Pancreas (tissue), 10 donors: Measurements from ENCODE around the gene ARID5B. TPM values are rescaled to one million over a fixed set of nuclear protein-coding genes. Genes with fewer than 3 reads are reported as not detected.
A peak's percentile ranks its signal among the peaks of the same experiment; 100 is the strongest.

Experiments
- ATAC-seq, 4 donors: fragments of 200-7000 bp; cut with Tn5 transposase; one replicate each; pipeline versions ENCODE4 v1.8.0 to v1.9.1; 2020; ENCODE audit warnings: mild to moderate bottlenecking in 4 of 4, moderate library complexity in 4 of 4
- DNase-seq, 6 donors: peaks; one replicate each; pipeline ENCODE4 v3.0.0-alpha.2; 2020
- FAIRE-seq: peaks from 2 replicates; lab custom pipeline; 2012; peaks lifted over from hg19 to GRCh38; lab: Jason Lieb, UNC
- H3K27ac ChIP-seq, 4 donors: fragments of 200-600 bp; sonication (generic); 1 replicate in 3 of 4; 2 replicates in 1 of 4; pipeline versions ENCODE4 v1.5.0 to v1.8.0; 2020
- H3K27me3 ChIP-seq, 4 donors: fragments of 200-600 bp; one replicate each; pipeline ENCODE4 v1.8.0; 2021
- H3K36me3 ChIP-seq, 3 donors: fragments of 200-600 bp; sonication (generic) in 1 of 3; one replicate each; pipeline versions ENCODE4 v1.5.0 to v1.8.0; 2020 to 2021
- H3K4me1 ChIP-seq, 3 donors: fragments of 200-600 bp; one replicate each; pipeline ENCODE4 v1.8.0; 2021
- H3K4me3 ChIP-seq, 4 donors: fragments of 200-600 bp; sonication (generic) in 2 of 4; one replicate each; pipeline versions ENCODE4 v1.5.0 to v1.8.0; 2020 to 2021
- H3K9me3 ChIP-seq, 4 donors: fragments of 200-600 bp; one replicate each; pipeline ENCODE4 v1.8.0; 2021
- CTCF ChIP-seq, 4 donors: fragments of 200-600 bp; sonication (generic) in 3 of 4; IDR thresholded peaks; one replicate each; pipeline versions ENCODE4 v1.5.0 to v1.8.0; 2021; ENCODE audit warnings: antibody characterized with exemption in 4 of 4
- WGBS, 2 donors: extraction: QIAGEN DNeasy Blood & Tissue Kit; methylation state at CpG; one replicate each; pipeline ENCODE4 v1.1.7; 2013; 5-methylcytosine and 5-hydroxymethylcytosine counted together
- intact Hi-C, 3 donors: fragments of 100-400 bp; cut with DNase I; formaldehyde crosslinking; loops; one replicate each; pipeline versions ENCODE4 v1.11.1 to v1.14.2; 2022
- polyA plus RNA-seq, 2 donors: library from polyadenylated mRNA; stranded (reverse); fragments of 200-250 nt; gene quantifications; one replicate each; pipeline ENCODE4 v1.2.3, GENCODE V29; 2013
- total RNA-seq, 6 donors: library from RNA; stranded (reverse); fragmentation: NEBNext Ultra II Directional in 4 of 6; extraction: Animal tissue kit (Norgen Biotek cat#: 25700) in 4 of 6; gene quantifications; one replicate each; pipeline versions ENCODE4 v1.2.1 to v1.2.4, GENCODE V29; 2021 to 2023
- donor health status: healthy with polysubstance abuse.
- donor health status: DM: no; HTN: no; CAD: no; lungs with moderate emphysema.
- donor health status: DM: no; HTN: no; CAD: no.
- donor health status: control.
- donor health status: control.
- donor health status: Bipolar disorder and iron deficiency.
- donor health status: DM: yes; HTN: yes; CAD: no.
- donor health status: DM: no; HTN: no; CAD: no.
- donor health status: DM: no; HTN: no; CAD: no.
- donor health status: DM: yes; HTN: yes; CAD: no.

ARID5B gene, protein sequence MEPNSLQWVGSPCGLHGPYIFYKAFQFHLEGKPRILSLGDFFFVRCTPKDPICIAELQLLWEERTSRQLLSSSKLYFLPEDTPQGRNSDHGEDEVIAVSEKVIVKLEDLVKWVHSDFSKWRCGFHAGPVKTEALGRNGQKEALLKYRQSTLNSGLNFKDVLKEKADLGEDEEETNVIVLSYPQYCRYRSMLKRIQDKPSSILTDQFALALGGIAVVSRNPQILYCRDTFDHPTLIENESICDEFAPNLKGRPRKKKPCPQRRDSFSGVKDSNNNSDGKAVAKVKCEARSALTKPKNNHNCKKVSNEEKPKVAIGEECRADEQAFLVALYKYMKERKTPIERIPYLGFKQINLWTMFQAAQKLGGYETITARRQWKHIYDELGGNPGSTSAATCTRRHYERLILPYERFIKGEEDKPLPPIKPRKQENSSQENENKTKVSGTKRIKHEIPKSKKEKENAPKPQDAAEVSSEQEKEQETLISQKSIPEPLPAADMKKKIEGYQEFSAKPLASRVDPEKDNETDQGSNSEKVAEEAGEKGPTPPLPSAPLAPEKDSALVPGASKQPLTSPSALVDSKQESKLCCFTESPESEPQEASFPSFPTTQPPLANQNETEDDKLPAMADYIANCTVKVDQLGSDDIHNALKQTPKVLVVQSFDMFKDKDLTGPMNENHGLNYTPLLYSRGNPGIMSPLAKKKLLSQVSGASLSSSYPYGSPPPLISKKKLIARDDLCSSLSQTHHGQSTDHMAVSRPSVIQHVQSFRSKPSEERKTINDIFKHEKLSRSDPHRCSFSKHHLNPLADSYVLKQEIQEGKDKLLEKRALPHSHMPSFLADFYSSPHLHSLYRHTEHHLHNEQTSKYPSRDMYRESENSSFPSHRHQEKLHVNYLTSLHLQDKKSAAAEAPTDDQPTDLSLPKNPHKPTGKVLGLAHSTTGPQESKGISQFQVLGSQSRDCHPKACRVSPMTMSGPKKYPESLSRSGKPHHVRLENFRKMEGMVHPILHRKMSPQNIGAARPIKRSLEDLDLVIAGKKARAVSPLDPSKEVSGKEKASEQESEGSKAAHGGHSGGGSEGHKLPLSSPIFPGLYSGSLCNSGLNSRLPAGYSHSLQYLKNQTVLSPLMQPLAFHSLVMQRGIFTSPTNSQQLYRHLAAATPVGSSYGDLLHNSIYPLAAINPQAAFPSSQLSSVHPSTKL
- total RNA-seq (10 to 100 TPM in 2 of 6 donors, 1 to 10 TPM in 4; 2.6 to 13.0 (median 6.8) TPM), polyA plus RNA-seq (1 to 10 TPM; 2.6 to 3.9 TPM)

- FAIRE-seq = no peak
- WGBS, 2 donors = 0 to 1% methylated on average over 34 of the region's 34 CpGs
- no peak for TF ChIP-seq CTCF (IDR thresholded peaks at IDR 0.05)
- no peaks in the 10 kb centered on the region for H3K9me3 ChIP-seq
- peak within 1 kb of the TSS; percentile 47 to 78 (median 70) for H3K4me3 ChIP-seq
- intact Hi-C loops = no loop called here
- H3K4me1 ChIP-seq = peaks cover 14 to 31% (median 24%) of the 10 kb centered on the region in 3 donors
- peak; percentile 31 to 41 (median 36) for ATAC-seq
- H3K36me3 ChIP-seq = no peaks in the 10 kb centered on the region
- H3K27ac ChIP-seq = peak within 1 kb of the TSS; percentile 44 to 99 (median 77)
- no peaks in the 10 kb centered on the region for H3K27me3 ChIP-seq
- peak in 4 of 6 donors; percentile 25 to 65 (median 38) for DNase-seq
Measured at GRCh38 chr10:61900829-61901792, at the start of gene ARID5B. Gene ARID5B (plus strand): TSS chr10:61901699. CDS start chr10:61901710, 11 bp downstream.

GRCh38 chr10:61852261-61852660 lies 49.2 kb upstream of the ARID5B start:
- DNase-seq (no peak), FAIRE-seq (no peak), ATAC-seq (no peak)
- intact Hi-C loops = no loop called here
- Histone ChIP-seq H3K4me3 (no peak overlapping the region), H3K27me3 (no peaks in the 10 kb centered on the region), H3K4me1 (no peaks in the 10 kb centered on the region), H3K27ac (no peak overlapping the region), H3K36me3 (no peaks in the 10 kb centered on the region), H3K9me3 (no peaks in the 10 kb centered on the region)
- TF ChIP-seq CTCF (IDR thresholded peaks at IDR 0.05) = no peak
- 89 to 92% methylated on average over 2 of the region's 2 CpGs for WGBS, 2 donors

- 87 to 93% methylated on average over 3 of the region's 3 CpGs for WGBS, 2 donors
- no peak overlapping the region for H3K27ac ChIP-seq
- no peak for TF ChIP-seq CTCF (IDR thresholded peaks at IDR 0.05)
- H3K9me3 ChIP-seq = no peaks in the 10 kb centered on the region
- DNase-seq (no peak), ATAC-seq (no peak), FAIRE-seq (no peak)
- H3K36me3 ChIP-seq = no peaks in the 10 kb centered on the region
- H3K27me3 ChIP-seq = no peaks in the 10 kb centered on the region
- intact Hi-C loops = no loop called here
- no peaks in the 10 kb centered on the region for H3K4me1 ChIP-seq
- H3K4me3 ChIP-seq = no peak overlapping the region
Measured at GRCh38 chr10:61855771-61856170, 45.7 kb upstream of the ARID5B start.

GRCh38 chr10:61857746-61858145 lies 43.8 kb upstream of the ARID5B start:
- intact Hi-C loops = no loop called here
- H3K27ac ChIP-seq = no peak overlapping the region
- no peaks in the 10 kb centered on the region for H3K27me3 ChIP-seq
- WGBS, 2 donors = 91 to 100% methylated on average over 2 of the region's 2 CpGs
- DNase-seq (no peak), ATAC-seq (no peak), FAIRE-seq (no peak)
- H3K4me3 ChIP-seq = no peak overlapping the region
- no peaks in the 10 kb centered on the region for H3K36me3 ChIP-seq
- no peaks in the 10 kb centered on the region for H3K4me1 ChIP-seq
- no peaks in the 10 kb centered on the region for H3K9me3 ChIP-seq
- TF ChIP-seq CTCF (IDR thresholded peaks at IDR 0.05) = no peak
